ENCODE measurements around the gene RHBDL1.
"Not testable (repeated sequence)": the region's sequence is repeated elsewhere in the genome, so short reads cannot be mapped to it uniquely, and the experiment has no call there.

The RHBDL1 gene

DNA sequence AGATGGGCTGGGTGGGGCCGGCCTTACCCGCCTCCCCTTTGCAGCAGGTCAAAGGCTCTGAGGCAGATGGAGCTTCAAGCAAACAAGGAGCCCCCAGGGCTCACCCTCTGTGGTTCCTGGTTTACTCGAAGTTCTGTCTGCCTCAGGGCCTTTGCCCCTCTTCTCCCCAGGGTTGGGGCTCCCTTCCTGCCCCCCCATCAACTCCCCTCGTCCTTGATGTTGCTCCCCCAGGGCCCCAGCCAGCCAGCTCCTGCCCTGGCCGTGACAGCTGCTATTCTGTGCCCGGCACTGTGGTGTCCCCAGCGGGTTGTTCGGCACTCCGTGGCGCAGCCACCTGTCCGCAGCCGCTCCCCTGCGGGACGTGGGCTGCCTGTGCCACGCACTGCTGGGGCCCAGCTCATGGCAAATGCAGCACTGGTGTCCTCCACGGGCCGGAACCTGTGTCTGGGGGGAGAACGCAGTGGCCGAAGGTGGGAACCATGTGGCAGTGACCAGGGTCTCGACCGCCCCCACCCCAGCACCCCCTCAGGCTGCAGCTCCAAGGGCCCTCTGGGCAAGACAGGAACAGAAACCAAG is 35.1 kb downstream of the RHBDL1 start:
- peak overlapping the region; percentile 99 for H3K23ac ChIP-seq (ENCODE audit: low read depth, low read length, poor library complexity)
- peak overlapping the region in 1 of 2 donors; percentile 31 for H3K4me3 ChIP-seq (ENCODE audit: low read length in 2 of 2)
- peak overlapping the region; percentile 91 for H3K18ac ChIP-seq (ENCODE audit: low read length)
- peak overlapping the region; percentile 68 for H2AFZ ChIP-seq (ENCODE audit: low read length)
- peak overlapping the region; percentile 100 for H2AK5ac ChIP-seq (ENCODE audit: low read depth, low read length)
- H3K27ac ChIP-seq (replicated peaks; ENCODE audit: low read length), result peak overlapping the region; percentile 63
- peak overlapping the region; percentile 86 for H2BK12ac ChIP-seq (ENCODE audit: low read length)
- H3K36me3 ChIP-seq (replicated peaks in 1 of 2; ENCODE audit: control insufficient read depth in 2 of 2, insufficient read depth in 2 of 2, low read length in 2 of 2), result no peaks in the 10 kb centered on the region
- H3K9me3 ChIP-seq (replicated peaks in 1 of 2; ENCODE audit: control insufficient read depth in 2 of 2, insufficient read depth in 1 of 2, low read depth in 1 of 2, low read length in 2 of 2), result no peaks in the 10 kb centered on the region
- H2BK120ac ChIP-seq (ENCODE audit: low read depth, low read length), result peak overlapping the region; percentile 93
- H3K4me2 ChIP-seq (ENCODE audit: insufficient read depth, low read length, poor library complexity, severe bottlenecking), result no peak overlapping the region
- peak overlapping the region; percentile 71 for H3K14ac ChIP-seq (ENCODE audit: low read length)
- H4K8ac ChIP-seq (ENCODE audit: low read depth, low read length), result no peak overlapping the region
- H3K4ac ChIP-seq (ENCODE audit: low read length), result peak overlapping the region; percentile 38
- peak overlapping the region; percentile 82 for H2BK5ac ChIP-seq (ENCODE audit: low read length)
- no CpG with 5 or more reads among the region's 21 CpGs for WGBS, 2 donors (ENCODE audit: extremely low coverage in 2 of 2, insufficient read length in 2 of 2, insufficient replicate concordance in 1 of 2)
- H3K9ac ChIP-seq (ENCODE audit: low read depth, low read length, poor library complexity), result peak overlapping the region; percentile 84
- peaks cover 8 to 43% (median 15%) of the 10 kb centered on the region in 3 experiments for H3K27me3 ChIP-seq (ENCODE audit: control insufficient read depth in 3 of 3, insufficient read depth in 3 of 3, low read depth in 1 of 3, low read length in 3 of 3)
- H3K4me1 ChIP-seq (ENCODE audit: control insufficient read depth in 2 of 2, insufficient read depth in 1 of 2, low read depth in 1 of 2, low read length in 2 of 2), result peaks cover 27 to 51% of the 10 kb centered on the region in 2 donors
- no peak overlapping the region for H4K91ac ChIP-seq (ENCODE audit: low read depth, low read length, poor library complexity)
- no peak for DNase-seq (ENCODE audit: low spot score)
- peak overlapping the region; percentile 99 for H2BK15ac ChIP-seq (ENCODE audit: low read length)
- peaks cover 6% of the 10 kb centered on the region for H3K79me1 ChIP-seq (ENCODE audit: low read depth, low read length)

- H3K4me1 ChIP-seq (ENCODE audit: control insufficient read depth in 2 of 2, insufficient read depth in 1 of 2, low read depth in 1 of 2, low read length in 2 of 2), result peaks cover 27 to 51% of the 10 kb centered on the region in 2 donors
- H3K4ac ChIP-seq (ENCODE audit: low read length), result peak overlapping the region; percentile 38
- H2AK5ac ChIP-seq (ENCODE audit: low read depth, low read length), result peak overlapping the region; percentile 100
- no peak overlapping the region for H2AFZ ChIP-seq (ENCODE audit: low read length)
- no peak overlapping the region for H3K27ac ChIP-seq (replicated peaks; ENCODE audit: low read length)
- no peaks in the 10 kb centered on the region for H3K9me3 ChIP-seq (replicated peaks in 1 of 2; ENCODE audit: control insufficient read depth in 2 of 2, insufficient read depth in 1 of 2, low read depth in 1 of 2, low read length in 2 of 2)
- peak overlapping the region; percentile 82 for H2BK5ac ChIP-seq (ENCODE audit: low read length)
- peak overlapping the region; percentile 86 for H2BK12ac ChIP-seq (ENCODE audit: low read length)
- H3K36me3 ChIP-seq (replicated peaks in 1 of 2; ENCODE audit: control insufficient read depth in 2 of 2, insufficient read depth in 2 of 2, low read length in 2 of 2), result no peaks in the 10 kb centered on the region
- peak overlapping the region in 1 of 2 donors; percentile 16 for H3K4me3 ChIP-seq (ENCODE audit: low read length in 2 of 2)
- H2BK120ac ChIP-seq (ENCODE audit: low read depth, low read length), result peak overlapping the region; percentile 93
- H3K18ac ChIP-seq (ENCODE audit: low read length), result peak overlapping the region; percentile 91
- H3K79me1 ChIP-seq (ENCODE audit: low read depth, low read length), result peaks cover 8% of the 10 kb centered on the region
- no CpG with 5 or more reads among the region's 12 CpGs for WGBS, 2 donors (ENCODE audit: extremely low coverage in 2 of 2, insufficient read length in 2 of 2, insufficient replicate concordance in 1 of 2)
- DNase-seq (ENCODE audit: low spot score), result no peak
- peaks cover 8 to 40% (median 15%) of the 10 kb centered on the region in 3 experiments for H3K27me3 ChIP-seq (ENCODE audit: control insufficient read depth in 3 of 3, insufficient read depth in 3 of 3, low read depth in 1 of 3, low read length in 3 of 3)
- H2BK15ac ChIP-seq (ENCODE audit: low read length), result peak overlapping the region; percentile 99
- peak overlapping the region; percentile 99 for H3K23ac ChIP-seq (ENCODE audit: low read depth, low read length, poor library complexity)
- peak overlapping the region; percentile 71 for H3K14ac ChIP-seq (ENCODE audit: low read length)
- no peak overlapping the region for H4K91ac ChIP-seq (ENCODE audit: low read depth, low read length, poor library complexity)
- no peak overlapping the region for H3K4me2 ChIP-seq (ENCODE audit: insufficient read depth, low read length, poor library complexity, severe bottlenecking)
- peak overlapping the region; percentile 84 for H3K9ac ChIP-seq (ENCODE audit: low read depth, low read length, poor library complexity)
- H4K8ac ChIP-seq (ENCODE audit: low read depth, low read length), result no peak overlapping the region
Measured at GRCh38 chr16:711084-711483, 35.6 kb downstream of the RHBDL1 start.

DNA sequence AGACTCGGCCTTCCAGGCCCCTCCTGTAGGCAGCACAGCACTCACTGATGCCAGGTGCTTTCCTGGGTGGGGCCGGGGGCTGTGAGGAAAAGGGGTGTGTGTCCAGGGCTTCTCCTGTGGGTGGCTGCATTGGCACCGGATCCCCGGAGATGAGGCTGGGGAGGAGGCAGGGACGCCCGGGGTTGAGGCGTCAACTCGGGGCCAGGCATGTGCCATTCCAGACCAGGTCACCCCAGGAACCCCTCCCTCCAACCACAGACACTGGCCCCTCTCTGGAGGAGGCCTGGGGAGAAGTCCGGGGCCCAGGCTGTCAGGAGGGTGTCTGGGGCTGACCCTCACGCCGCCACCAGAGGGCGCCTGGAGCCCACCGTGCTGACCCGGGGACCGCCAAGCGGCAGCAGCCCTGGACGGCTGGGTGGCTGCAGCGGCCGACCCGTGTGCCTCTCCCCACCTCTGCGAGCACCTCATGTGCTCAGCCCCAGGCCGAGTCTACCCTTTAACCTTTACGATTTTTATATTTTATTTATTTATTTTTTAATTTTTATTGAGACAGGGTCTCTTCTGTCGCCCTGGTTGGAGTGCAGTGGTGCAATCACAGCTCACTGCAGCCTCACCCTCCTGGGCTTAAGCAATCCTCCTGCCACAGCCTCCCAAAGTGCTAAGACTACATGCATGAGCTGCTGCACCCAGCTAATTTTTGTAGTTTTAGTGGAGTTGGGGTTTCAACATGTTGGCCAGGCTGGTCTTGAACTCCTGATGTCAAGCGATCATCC is 36.3 kb downstream of the RHBDL1 start:
- Histone ChIP-seq H2AFZ (ENCODE audit: low read length) (no peak overlapping the region), H3K79me1 (ENCODE audit: low read depth, low read length) (peaks cover 12% of the 10 kb centered on the region), H2AK5ac (ENCODE audit: low read depth, low read length) (peak overlapping the region; percentile 100), H3K27me3 (ENCODE audit: control insufficient read depth in 3 of 3, insufficient read depth in 3 of 3, low read depth in 1 of 3, low read length in 3 of 3) (peaks cover 3 to 34% (median 13%) of the 10 kb centered on the region in 3 experiments), H3K4me1 (ENCODE audit: control insufficient read depth in 2 of 2, insufficient read depth in 1 of 2, low read depth in 1 of 2, low read length in 2 of 2) (peaks cover 31 to 50% of the 10 kb centered on the region in 2 donors), H3K27ac (replicated peaks; ENCODE audit: low read length) (no peak overlapping the region), H3K14ac (ENCODE audit: low read length) (no peak overlapping the region), H3K36me3 (replicated peaks in 1 of 2; ENCODE audit: control insufficient read depth in 2 of 2, insufficient read depth in 2 of 2, low read length in 2 of 2) (peaks cover 2 to 4% of the 10 kb centered on the region in 2 donors), H4K91ac (ENCODE audit: low read depth, low read length, poor library complexity) (no peak overlapping the region), H3K4ac (ENCODE audit: low read length) (no peak overlapping the region), H3K9me3 (replicated peaks in 1 of 2; ENCODE audit: control insufficient read depth in 2 of 2, insufficient read depth in 1 of 2, low read depth in 1 of 2, low read length in 2 of 2) (no peaks in the 10 kb centered on the region), H2BK120ac (ENCODE audit: low read depth, low read length) (no peak overlapping the region), H2BK5ac (ENCODE audit: low read length) (no peak overlapping the region), H3K23ac (ENCODE audit: low read depth, low read length, poor library complexity) (peak overlapping the region; percentile 80), H4K8ac (ENCODE audit: low read depth, low read length) (no peak overlapping the region), H3K9ac (ENCODE audit: low read depth, low read length, poor library complexity) (no peak overlapping the region), H2BK12ac (ENCODE audit: low read length) (no peak overlapping the region), H3K18ac (ENCODE audit: low read length) (peak overlapping the region; percentile 2), H3K4me3 (ENCODE audit: low read length in 2 of 2) (no peak overlapping the region), H2BK15ac (ENCODE audit: low read length) (peak overlapping the region; percentile 99), H3K4me2 (ENCODE audit: insufficient read depth, low read length, poor library complexity, severe bottlenecking) (no peak overlapping the region)
- WGBS, 2 donors (ENCODE audit: extremely low coverage in 2 of 2, insufficient read length in 2 of 2, insufficient replicate concordance in 1 of 2), result no CpG with 5 or more reads among the region's 25 CpGs
- no peak for DNase-seq (ENCODE audit: low spot score)

DNA sequence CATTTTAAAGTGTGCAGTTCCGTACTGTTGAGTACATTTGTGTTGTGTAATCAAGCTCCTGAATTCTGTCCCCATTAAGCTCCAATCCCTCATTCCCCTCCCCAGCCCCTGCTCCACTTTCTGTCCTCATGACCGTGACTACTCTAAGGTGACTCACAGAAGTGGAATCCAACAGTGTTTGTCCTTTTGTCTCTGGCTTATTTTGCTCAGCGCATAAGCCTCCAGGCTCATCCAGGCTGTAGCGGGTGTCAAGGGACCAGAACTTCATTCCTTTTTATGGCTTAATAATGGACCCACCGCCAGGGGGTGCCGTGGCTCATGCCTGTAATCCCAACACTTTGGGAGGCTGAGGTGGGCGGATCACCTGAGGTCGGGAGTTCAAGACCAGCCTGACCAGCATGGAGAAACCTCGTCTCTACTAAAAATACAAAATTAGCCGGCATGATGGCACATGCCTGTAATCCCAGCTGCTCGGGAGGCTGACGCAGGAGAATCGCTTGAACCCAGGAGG is 37.3 kb downstream of the RHBDL1 start:
- H3K9me3 ChIP-seq (replicated peaks in 1 of 2; ENCODE audit: control insufficient read depth in 2 of 2, insufficient read depth in 1 of 2, low read depth in 1 of 2, low read length in 2 of 2); H3K4me3 ChIP-seq (ENCODE audit: low read length in 2 of 2); H2BK12ac ChIP-seq (ENCODE audit: low read length); H3K18ac ChIP-seq (ENCODE audit: low read length); H4K91ac ChIP-seq (ENCODE audit: low read depth, low read length, poor library complexity); H3K9ac ChIP-seq (ENCODE audit: low read depth, low read length, poor library complexity); H3K27ac ChIP-seq (replicated peaks; ENCODE audit: low read length); H2BK120ac ChIP-seq (ENCODE audit: low read depth, low read length); DNase-seq (ENCODE audit: low spot score); H2BK5ac ChIP-seq (ENCODE audit: low read length); H2BK15ac ChIP-seq (ENCODE audit: low read length); H4K8ac ChIP-seq (ENCODE audit: low read depth, low read length); H3K4me2 ChIP-seq (ENCODE audit: insufficient read depth, low read length, poor library complexity, severe bottlenecking); H2AFZ ChIP-seq (ENCODE audit: low read length); H2AK5ac ChIP-seq (ENCODE audit: low read depth, low read length); H3K4ac ChIP-seq (ENCODE audit: low read length); H3K23ac ChIP-seq (ENCODE audit: low read depth, low read length, poor library complexity); H3K14ac ChIP-seq (ENCODE audit: low read length): not testable (repeated sequence)
- peaks cover 11 to 15% of the 10 kb centered on the region in 2 donors for H3K36me3 ChIP-seq (replicated peaks in 1 of 2; ENCODE audit: control insufficient read depth in 2 of 2, insufficient read depth in 2 of 2, low read length in 2 of 2)
- H3K27me3 ChIP-seq (ENCODE audit: control insufficient read depth in 3 of 3, insufficient read depth in 3 of 3, low read depth in 1 of 3, low read length in 3 of 3), result peaks cover 0 to 23% (median 5%) of the 10 kb centered on the region in 3 experiments
- peaks cover 18% of the 10 kb centered on the region for H3K79me1 ChIP-seq (ENCODE audit: low read depth, low read length)
- no CpG with 5 or more reads among the region's 13 CpGs for WGBS, 2 donors (ENCODE audit: extremely low coverage in 2 of 2, insufficient read length in 2 of 2, insufficient replicate concordance in 1 of 2)
- H3K4me1 ChIP-seq (ENCODE audit: control insufficient read depth in 2 of 2, insufficient read depth in 1 of 2, low read depth in 1 of 2, low read length in 2 of 2), result peaks cover 42 to 55% of the 10 kb centered on the region in 2 donors

All from neuronal stem cell (in vitro differentiated cells).